ENCODE results near the gene FGB.

DNA sequence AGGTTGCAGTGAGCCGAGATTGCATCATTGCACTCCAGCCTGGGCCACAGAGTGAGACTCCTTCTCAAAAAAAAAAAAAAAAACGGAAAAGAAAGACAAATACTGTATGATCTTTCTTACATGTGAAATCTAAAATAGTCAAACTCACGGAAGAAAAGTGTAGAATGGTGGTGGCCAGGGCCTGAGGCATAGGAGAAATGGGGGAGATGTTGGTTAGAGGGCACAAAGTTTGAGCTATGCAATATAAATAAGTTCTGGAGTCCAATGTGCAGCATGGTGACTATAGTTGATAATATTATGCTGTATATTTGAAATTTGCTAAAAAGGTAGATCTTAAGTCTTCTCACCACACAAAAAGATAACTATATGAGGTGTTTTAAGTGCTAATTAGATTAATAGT, 29.1 kb downstream of the FGB start:
- TF ChIP-seq FOXK1 (CRISPR knock-in tag; IDR thresholded peaks at IDR 0.05; ENCODE audit: borderline replicate concordance, low read depth), result no peak
- TF ChIP-seq, protein P1, sequence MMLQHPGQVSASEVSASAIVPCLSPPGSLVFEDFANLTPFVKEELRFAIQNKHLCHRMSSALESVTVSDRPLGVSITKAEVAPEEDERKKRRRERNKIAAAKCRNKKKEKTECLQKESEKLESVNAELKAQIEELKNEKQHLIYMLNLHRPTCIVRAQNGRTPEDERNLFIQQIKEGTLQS (CRISPR knock-in tag; IDR thresholded peaks at IDR 0.05), result no peak
- TF ChIP-seq, protein P2, sequence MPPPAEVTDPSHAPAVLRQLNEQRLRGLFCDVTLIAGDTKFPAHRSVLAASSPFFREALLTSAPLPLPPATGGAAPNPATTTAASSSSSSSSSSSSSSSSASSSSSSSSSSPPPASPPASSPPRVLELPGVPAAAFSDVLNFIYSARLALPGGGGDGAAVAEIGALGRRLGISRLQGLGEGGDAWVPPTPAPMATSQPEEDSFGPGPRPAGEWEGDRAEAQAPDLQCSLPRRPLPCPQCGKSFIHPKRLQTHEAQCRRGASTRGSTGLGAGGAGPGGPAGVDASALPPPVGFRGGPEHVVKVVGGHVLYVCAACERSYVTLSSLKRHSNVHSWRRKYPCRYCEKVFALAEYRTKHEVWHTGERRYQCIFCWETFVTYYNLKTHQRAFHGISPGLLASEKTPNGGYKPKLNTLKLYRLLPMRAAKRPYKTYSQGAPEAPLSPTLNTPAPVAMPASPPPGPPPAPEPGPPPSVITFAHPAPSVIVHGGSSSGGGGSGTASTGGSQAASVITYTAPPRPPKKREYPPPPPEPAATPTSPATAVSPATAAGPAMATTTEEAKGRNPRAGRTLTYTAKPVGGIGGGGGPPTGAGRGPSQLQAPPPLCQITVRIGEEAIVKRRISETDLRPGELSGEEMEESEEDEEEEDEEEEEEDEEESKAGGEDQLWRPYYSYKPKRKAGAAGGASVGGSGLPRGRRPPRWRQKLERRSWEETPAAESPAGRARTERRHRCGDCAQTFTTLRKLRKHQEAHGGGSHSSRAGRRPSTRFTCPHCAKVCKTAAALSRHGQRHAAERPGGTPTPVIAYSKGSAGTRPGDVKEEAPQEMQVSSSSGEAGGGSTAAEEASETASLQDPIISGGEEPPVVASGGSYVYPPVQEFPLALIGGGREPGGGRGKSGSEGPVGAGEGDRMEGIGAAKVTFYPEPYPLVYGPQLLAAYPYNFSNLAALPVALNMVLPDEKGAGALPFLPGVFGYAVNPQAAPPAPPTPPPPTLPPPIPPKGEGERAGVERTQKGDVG (CRISPR knock-in tag; IDR thresholded peaks at IDR 0.05; ENCODE audit: borderline replicate concordance), result no peak
